H1 (cell line): Measurements from ENCODE around the gene RFPL3. TPM values are rescaled to one million over a fixed set of nuclear protein-coding genes. Genes with fewer than 3 reads are reported as not detected.

Source experiments
- CTCF ChIA-PET: fragments of 300-600 bp; sonication (Branson Sonifier 250); formaldehyde crosslinking; loops from one replicate; lab custom pipeline; 2021; ENCODE audit not compliant: partially characterized antibody; lab: Charles Lee
- POLR2A ChIA-PET: fragments of 300-600 bp; sonication (Branson Sonifier 250); formaldehyde crosslinking; loops from one replicate; lab custom pipeline; 2021; ENCODE audit warnings: inconsistent platforms; ENCODE audit not compliant: partially characterized antibody; lab: Charles Lee
- DNase-seq, 2 experiments: peaks; one replicate each; pipeline versions ENCODE4 v3.0.0 to v3.0.0-alpha.2; 2010 to 2022; ENCODE audit warnings: low spot score in 2 of 2, low read depth in 1 of 2, mixed read lengths in 1 of 2
- FAIRE-seq: peaks from 2 replicates; lab custom pipeline; 2011; peaks lifted over from hg19 to GRCh38; lab: Jason Lieb, UNC
- H2AFZ ChIP-seq: 2 replicates; pipeline ENCODE4 v1.8.1; 2012; ENCODE audit warnings: low read length, inconsistent platforms
- H2AK5ac ChIP-seq: 2 replicates; pipeline ENCODE4 v1.6.1; 2013; ENCODE audit warnings: low read depth, low read length
- H2BK120ac ChIP-seq: replicated peaks from 2 replicates; pipeline ENCODE3; 2013; ENCODE audit warnings: low read depth, low read length, inconsistent platforms
- H2BK12ac ChIP-seq: 2 replicates; pipeline ENCODE4 v1.6.1; 2013; ENCODE audit warnings: low read depth, low read length
- H2BK15ac ChIP-seq: 2 replicates; pipeline ENCODE4 v1.6.1; 2013; ENCODE audit warnings: low read length
- H2BK20ac ChIP-seq: 2 replicates; pipeline ENCODE4 v1.6.1; 2013; ENCODE audit warnings: low read length
- H2BK5ac ChIP-seq: 2 replicates; pipeline ENCODE4 v1.6.1; 2013; ENCODE audit warnings: low read depth, low read length
- H3K14ac ChIP-seq: 2 replicates; pipeline ENCODE4 v1.6.1; 2013; ENCODE audit warnings: inconsistent platforms; ENCODE audit not compliant: insufficient read length
- H3K18ac ChIP-seq: 2 replicates; pipeline ENCODE4 v1.6.1; 2013; ENCODE audit warnings: low read length; ENCODE audit errors: extremely low read depth
- H3K23ac ChIP-seq: 2 replicates; pipeline ENCODE4 v1.6.1; 2013; ENCODE audit warnings: inconsistent platforms; ENCODE audit not compliant: insufficient read length
- H3K23me2 ChIP-seq: 2 replicates; pipeline ENCODE4 v1.6.1; 2013; ENCODE audit warnings: low read depth, low read length
- H3K27ac ChIP-seq: 2 replicates; pipeline ENCODE4 v1.6.1; 2011; ENCODE audit warnings: low read depth, low read length, inconsistent platforms
- H3K27me3 ChIP-seq, 4 experiments: replicated peaks in 1 of 4; 1 replicate in 1 of 4; 2 replicates in 3 of 4; pipeline versions ENCODE4 v1.6.1 to v1.8.1; 2011 to 2013; ENCODE audit warnings: low read length in 3 of 4, mild to moderate bottlenecking in 3 of 4, inconsistent platforms in 2 of 4, mixed read lengths in 2 of 4, moderate library complexity in 1 of 4; ENCODE audit not compliant: control insufficient read depth in 3 of 4, insufficient read depth in 3 of 4; ENCODE audit errors: extremely low read depth in 1 of 4
- H3K36me3 ChIP-seq, 4 experiments: 2 replicates each; pipeline versions ENCODE4 v1.6.1 to v1.8.1; 2011 to 2013; ENCODE audit warnings: mild to moderate bottlenecking in 4 of 4, low read length in 3 of 4, moderate library complexity in 2 of 4, control low read depth in 1 of 4, inconsistent platforms in 1 of 4; ENCODE audit not compliant: insufficient read depth in 4 of 4, control insufficient read depth in 2 of 4
- H3K4ac ChIP-seq: replicated peaks from 2 replicates; pipeline ENCODE3; 2013; ENCODE audit warnings: low read length, low read depth, mixed read lengths, inconsistent platforms; ENCODE audit not compliant: insufficient read length
- H3K4me1 ChIP-seq, 4 experiments: replicated peaks in 1 of 4; 1 replicate in 1 of 4; 2 replicates in 3 of 4; pipeline versions ENCODE4 v1.6.1 to v1.8.1; 2011 to 2013; ENCODE audit warnings: low read length in 3 of 4, inconsistent platforms in 2 of 4, mixed read lengths in 1 of 4; ENCODE audit not compliant: insufficient read depth in 4 of 4, control insufficient read depth in 3 of 4
- H3K4me2 ChIP-seq, 2 experiments: 2 replicates each; pipeline versions ENCODE4 v1.6.1 to v1.8.1; 2011 to 2013; ENCODE audit warnings: low read depth in 2 of 2, low read length in 2 of 2, control low read depth in 1 of 2, inconsistent platforms in 1 of 2, mild to moderate bottlenecking in 1 of 2; ENCODE audit not compliant: insufficient read depth in 1 of 2
- H3K4me3 ChIP-seq, 4 experiments: fragments of 200-600, 300-600 bp in 1 of 4; sonication (generic), shearing (Covaris generic), sonication (Bioruptor Twin) in 1 of 4; 2 replicates each; pipeline versions ENCODE4 v1.5.1 to v1.8.1; 2011 to 2016; ENCODE audit warnings: low read length in 4 of 4, low read depth in 3 of 4, control low read depth in 2 of 4, inconsistent platforms in 2 of 4, mild to moderate bottlenecking in 2 of 4, mixed read lengths in 1 of 4, moderate library complexity in 1 of 4; ENCODE audit not compliant: insufficient read depth in 2 of 4; ENCODE audit errors: extremely low read depth in 1 of 4
- H3K56ac ChIP-seq: replicated peaks from 2 replicates; pipeline ENCODE3; 2013; ENCODE audit warnings: low read depth, mild to moderate bottlenecking, mixed read lengths, low read length, inconsistent platforms; ENCODE audit not compliant: insufficient read length
- H3K79me1 ChIP-seq: 2 replicates; pipeline ENCODE4 v1.6.1; 2013; ENCODE audit warnings: low read depth, low read length, control low read depth
- H3K79me2 ChIP-seq, 2 experiments: 2 replicates each; pipeline versions ENCODE4 v1.6.1 to v1.8.1; 2012 to 2013; ENCODE audit warnings: low read length in 2 of 2, mild to moderate bottlenecking in 2 of 2, inconsistent platforms in 1 of 2; ENCODE audit not compliant: insufficient read depth in 2 of 2, control insufficient read depth in 1 of 2
- H3K9ac ChIP-seq, 4 experiments: replicated peaks in 1 of 4; 1 replicate in 1 of 4; 2 replicates in 3 of 4; pipeline versions ENCODE4 v1.6.1 to v1.8.1; 2011 to 2013; ENCODE audit warnings: low read depth in 3 of 4, low read length in 3 of 4, control low read depth in 2 of 4, mild to moderate bottlenecking in 2 of 4, moderate library complexity in 2 of 4, inconsistent platforms in 1 of 4; ENCODE audit errors: extremely low read depth in 1 of 4
- H3K9me3 ChIP-seq, 2 experiments: 2 replicates each; pipeline versions ENCODE4 v1.6.1 to v1.8.1; 2012 to 2013; ENCODE audit warnings: mild to moderate bottlenecking in 2 of 2, moderate library complexity in 2 of 2, control low read depth in 1 of 2, inconsistent platforms in 1 of 2, low read depth in 1 of 2, low read length in 1 of 2, mixed read lengths in 1 of 2; ENCODE audit not compliant: insufficient read depth in 2 of 2
- H4K20me1 ChIP-seq, 2 experiments: replicated peaks in 1 of 2; 2 replicates each; pipeline versions ENCODE3 to v1.8.1; 2011 to 2013; ENCODE audit warnings: inconsistent platforms in 2 of 2, low read length in 2 of 2, mild to moderate bottlenecking in 1 of 2; ENCODE audit not compliant: insufficient read depth in 2 of 2, control insufficient read depth in 1 of 2
- H4K5ac ChIP-seq: 2 replicates; pipeline ENCODE4 v1.6.1; 2013; ENCODE audit warnings: low read length, low read depth, mixed read lengths, inconsistent platforms; ENCODE audit not compliant: insufficient read length
- H4K8ac ChIP-seq: 2 replicates; pipeline ENCODE4 v1.8.0; 2013; ENCODE audit warnings: mild to moderate bottlenecking, moderate library complexity, low read length, inconsistent platforms; ENCODE audit not compliant: insufficient read depth; ENCODE audit errors: extremely low read depth
- H4K91ac ChIP-seq: replicated peaks from 2 replicates; pipeline ENCODE3; 2013; ENCODE audit warnings: low read length, mixed read lengths, inconsistent platforms; ENCODE audit not compliant: insufficient read length
- POU5F1 ChIP-seq: IDR thresholded peaks from 2 replicates; pipeline ENCODE4 v1.6.1; 2011; ENCODE audit warnings: low read depth, mild to moderate bottlenecking, low read length, moderate library complexity
- WGBS, 2 experiments: shearing (Covaris generic) in 1 of 2; methylation state at CpG; one replicate each; pipeline versions ENCODE4 v1.1.6 to v1.1.7; 2013 to 2015; ENCODE audit warnings: low lambda C conversion rate in 2 of 2, mixed read lengths in 2 of 2, inconsistent platforms in 1 of 2, low coverage in 1 of 2, missing lambda C conversion rate in 1 of 2; ENCODE audit not compliant: insufficient replicate concordance in 2 of 2, insufficient coverage in 1 of 2, insufficient read length in 1 of 2; ENCODE audit errors: extremely low coverage in 1 of 2, missing lambda C conversion rate in 1 of 2; 5-methylcytosine and 5-hydroxymethylcytosine counted together
- polyA plus RNA-seq, 7 experiments: library from polyadenylated mRNA; depleted of rRNA in 3 of 7; stranded (reverse) in 5 of 7; unstranded in 2 of 7; fragments of >200 nt in 5 of 7; fragments of 200-250 nt in 2 of 7; gene quantifications; 1 replicate in 5 of 7; 2 replicates in 1 of 7; 4 replicates in 1 of 7; pipeline versions ENCODE4 v1.2.1 to v1.2.3, GENCODE V29; 2011 to 2013; ENCODE audit warnings: missing spikeins in 2 of 7, mixed read lengths in 2 of 7
- total RNA-seq: library from RNA; stranded (reverse); fragmentation: NEBNext Ultra II Directional; extraction: Animal tissue kit (Norgen Biotek cat#: 25700); gene quantifications from 2 replicates; pipeline ENCODE4 v1.2.1, GENCODE V29; 2021

RFPL3 gene
- total and polyA plus RNA-seq, 2 of the 8 experiments (the other 6 are each of a cell fraction or from before 2014, with no cell fraction given): 0.08 to 0.24 TPM

GRCh38 chr22:32353292-32353691 lies 4.4 kb upstream of the RFPL3 start:
- no peak overlapping the region for H3K18ac ChIP-seq
- TF ChIP-seq POU5F1: no peak
- WGBS, 2 experiments: 92% methylated on average over 25 of the region's 28 CpGs; no CpG with 5 or more reads in 1 of the 2 experiments

More at GRCh38 chr22:32353292-32353691, 4.4 kb upstream of the RFPL3 start:
- Histone ChIP-seq H3K4me2 (no peak overlapping the region), H4K5ac (no peak overlapping the region), H3K14ac (no peak overlapping the region), H3K23ac (no peak overlapping the region), H4K91ac (no peak overlapping the region), H2AFZ (no peak overlapping the region), H2BK12ac (peak overlapping the region; percentile 68; the same call in 1 of the 2 replicates), H3K36me3 (no peaks in the 10 kb centered on the region), H3K27me3 (no peaks in the 10 kb centered on the region), H3K27ac (no peak overlapping the region), H3K79me2 (no peaks in the 10 kb centered on the region), H4K8ac (peak overlapping the region; percentile 88; the same call in 1 of the 2 replicates), H3K4me1 (peaks cover 0 to 9% (median 1%) of the 10 kb centered on the region in 4 experiments; a peak in 4 of 7 replicates), H3K23me2 (no peaks in the 10 kb centered on the region), H3K79me1 (no peaks in the 10 kb centered on the region), H2BK20ac (no peak overlapping the region), H3K4me3 (no peak overlapping the region), H2BK15ac (no peak overlapping the region), H3K9me3 (no peaks in the 10 kb centered on the region), H3K56ac (no peak overlapping the region), H2BK120ac (no peak overlapping the region), H2BK5ac (no peak overlapping the region), H3K9ac (no peak overlapping the region), H4K20me1 (no peaks in the 10 kb centered on the region), H3K4ac (no peak overlapping the region), H2AK5ac (no peak overlapping the region)
- no peak for FAIRE-seq
- CTCF ChIA-PET: interaction anchor here (1.6 kb wide), 1 partner anchor 38 kb away, joined by 6 read pairs; no protein-coding TSS in a partner anchor
- DNase-seq: no peak
- POLR2A ChIA-PET: interaction anchor here (1.6 kb wide), 1 partner anchor 26 kb away, joined by 3 read pairs; no protein-coding TSS in a partner anchor
